GM21367 (cell line): Measurements from ENCODE around the gene ZBTB20.
A peak's percentile ranks its signal among the peaks of the same experiment; 100 is the strongest.
"Not testable (repeated sequence)": the region's sequence is repeated elsewhere in the genome, so short reads cannot be mapped to it uniquely, and the experiment has no call there.

Experiments
- ATAC-seq: cut with Tn5 transposase; IDR thresholded peaks from one replicate; pipeline ENCODE4 v1.9.1; 2021; ENCODE audit not compliant: unreplicated experiment

ZBTB20 gene

DNA sequence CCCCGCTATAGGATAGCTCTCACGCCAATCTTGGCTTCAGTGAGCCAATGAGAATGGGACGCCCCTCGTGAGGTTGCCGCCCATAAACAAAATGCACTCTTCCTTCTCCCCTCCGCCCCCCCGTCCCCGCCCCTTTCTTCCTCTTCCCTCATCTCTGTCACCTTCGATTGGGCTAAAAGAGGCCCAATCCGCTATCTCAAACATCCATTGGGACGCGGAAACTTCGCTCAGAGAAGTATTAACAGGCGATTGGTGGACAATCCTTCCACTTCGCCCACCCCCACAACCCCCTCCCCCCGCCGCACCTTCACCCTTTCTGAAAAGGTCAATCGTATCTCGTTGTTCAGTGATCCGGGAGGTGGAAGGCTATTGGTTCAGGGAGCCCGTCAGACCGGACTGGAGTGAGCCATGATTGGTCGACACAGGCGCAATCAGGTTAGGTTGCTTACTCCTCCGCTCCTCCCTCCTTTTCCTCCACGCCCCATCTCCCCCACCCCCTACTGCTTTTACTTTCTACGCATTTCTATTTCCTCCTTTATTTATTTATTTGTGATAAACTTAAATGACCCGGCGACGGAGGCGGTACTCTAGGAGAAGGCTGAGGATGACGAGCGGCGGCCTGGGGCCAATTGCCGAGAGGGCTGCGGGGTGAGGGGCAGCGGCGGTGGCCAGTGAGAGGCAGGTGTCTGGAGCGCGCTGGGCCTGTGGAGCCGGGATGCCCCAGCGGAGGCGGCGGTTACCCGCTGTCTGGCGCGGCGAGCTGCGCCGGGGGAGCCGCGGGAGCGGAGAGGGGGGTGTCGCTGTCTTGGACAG lies 447 bp upstream of the ZBTB20 start:
- peak; percentile 77 for ATAC-seq

- ATAC-seq = no peak
Measured at GRCh38 chr3:115146032-115146417, 1.1 kb downstream of the ZBTB20 start.

DNA sequence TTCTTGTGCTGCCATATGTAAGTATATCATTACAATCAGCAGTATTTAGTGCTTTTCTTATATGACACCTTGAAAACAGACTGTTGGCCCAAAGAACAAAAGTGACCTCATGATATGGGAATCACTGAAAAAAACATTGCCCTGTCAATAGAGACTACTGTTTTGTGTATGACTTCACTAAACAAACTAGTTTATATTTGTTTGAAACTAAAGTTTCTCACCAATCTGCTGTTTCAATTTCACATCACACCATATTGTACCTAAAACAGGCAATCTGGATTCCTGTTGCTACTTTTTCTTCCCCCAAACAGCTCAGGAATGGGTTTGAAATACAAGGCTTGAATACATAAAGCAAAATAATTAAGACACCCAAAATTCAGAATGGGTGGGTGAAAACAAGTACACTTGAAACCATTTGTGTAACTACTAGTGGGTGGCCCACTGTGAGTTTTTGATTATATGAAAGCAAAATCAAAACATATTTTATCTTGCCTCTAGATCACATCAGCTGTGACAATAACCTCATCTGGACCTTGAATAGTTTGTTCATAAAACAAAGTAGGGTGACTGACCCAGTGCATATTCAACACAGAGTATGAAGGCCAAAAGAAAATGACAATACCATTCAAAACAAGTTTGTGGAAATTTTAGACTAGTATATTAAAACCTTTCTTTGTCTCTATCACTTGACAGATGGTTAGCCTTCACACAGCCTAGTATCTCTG lies 5.9 kb downstream of the ZBTB20 start:
- ATAC-seq = peak; percentile 66

GRCh38 chr3:115139072-115139471 lies 8.0 kb downstream of the ZBTB20 start:
- no peak for ATAC-seq

GRCh38 chr3:115134648-115135347 lies 12.3 kb downstream of the ZBTB20 start:
- no peak for ATAC-seq

DNA sequence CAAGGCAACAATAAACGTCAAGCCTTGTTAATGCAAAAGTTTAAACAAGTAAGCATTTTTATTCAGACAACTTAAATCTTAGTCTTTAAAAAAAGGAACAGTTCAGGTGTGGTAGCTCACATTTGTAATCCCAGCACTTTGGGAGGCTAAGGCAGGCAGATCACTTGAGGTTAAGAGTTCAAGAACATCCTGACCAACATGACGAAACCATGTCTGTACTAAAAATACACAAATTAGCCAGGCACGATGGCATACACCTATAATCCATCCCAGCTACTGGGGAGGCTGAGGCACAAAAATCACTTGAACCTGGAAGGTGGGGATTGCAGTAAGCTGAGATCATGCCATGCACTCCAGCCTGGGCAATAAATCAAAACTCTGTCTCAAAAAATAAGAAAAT lies 19.9 kb downstream of the ZBTB20 start:
- no peak for ATAC-seq

DNA sequence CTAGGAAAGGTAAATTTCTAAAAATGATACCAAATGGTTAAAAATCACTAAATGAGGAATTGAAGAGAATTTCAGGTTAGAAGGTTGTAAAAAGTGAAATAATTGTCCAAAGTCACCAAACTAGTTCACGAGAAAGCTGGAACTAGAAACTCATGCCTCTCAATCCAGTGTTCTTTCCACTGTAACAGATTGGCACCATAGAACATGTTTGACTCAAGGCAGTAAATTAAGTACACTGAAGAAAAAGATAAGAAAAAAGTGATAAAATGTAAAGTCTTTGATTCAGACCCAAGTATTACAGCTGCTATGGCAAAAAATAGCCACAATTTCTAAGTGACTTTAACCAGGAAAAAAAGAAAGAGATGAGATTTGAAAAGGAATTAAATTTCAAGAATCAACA lies 26.5 kb downstream of the ZBTB20 start:
- ATAC-seq = no peak

DNA sequence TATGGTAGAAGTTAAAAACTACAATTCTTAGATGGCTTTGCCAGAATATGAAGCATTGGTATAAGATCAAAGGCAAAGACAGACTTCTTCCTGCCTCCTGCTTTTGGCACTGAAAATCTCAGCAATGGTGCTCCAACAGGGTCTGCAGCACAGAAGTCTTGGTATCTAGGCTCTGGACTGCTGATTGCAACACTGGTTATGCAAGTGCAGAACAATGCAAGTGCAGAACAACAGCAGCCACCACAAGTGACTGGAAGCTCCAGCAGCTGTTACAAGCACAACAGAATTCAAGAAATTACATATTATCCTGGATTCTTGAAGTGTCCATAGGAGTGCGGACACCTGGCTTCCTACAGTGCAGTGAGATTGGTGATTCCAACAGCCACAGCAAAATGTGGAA lies 33.7 kb downstream of the ZBTB20 start:
- ATAC-seq = no peak

DNA sequence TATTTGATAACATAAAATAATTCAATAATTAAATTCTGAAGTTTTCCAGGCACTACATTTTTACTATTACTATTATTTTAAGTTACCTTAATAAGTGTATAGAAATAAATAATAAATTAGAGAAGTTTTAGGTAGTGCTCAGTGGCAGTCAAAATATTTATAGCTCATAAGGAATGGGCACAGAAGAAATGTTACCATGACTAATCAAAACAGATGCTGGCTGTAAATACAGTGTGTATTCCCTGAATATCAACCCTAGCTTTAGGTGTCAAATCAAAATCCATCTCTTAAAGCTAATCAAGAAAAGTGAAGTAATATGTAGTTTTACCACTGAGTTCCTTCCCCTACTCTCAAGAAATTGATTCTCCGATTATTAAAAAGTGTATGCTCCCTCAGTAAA lies 35.5 kb downstream of the ZBTB20 start:
- no peak for ATAC-seq

- no peak for ATAC-seq
Measured at GRCh38 chr3:115110830-115111229, 36.3 kb downstream of the ZBTB20 start.

DNA sequence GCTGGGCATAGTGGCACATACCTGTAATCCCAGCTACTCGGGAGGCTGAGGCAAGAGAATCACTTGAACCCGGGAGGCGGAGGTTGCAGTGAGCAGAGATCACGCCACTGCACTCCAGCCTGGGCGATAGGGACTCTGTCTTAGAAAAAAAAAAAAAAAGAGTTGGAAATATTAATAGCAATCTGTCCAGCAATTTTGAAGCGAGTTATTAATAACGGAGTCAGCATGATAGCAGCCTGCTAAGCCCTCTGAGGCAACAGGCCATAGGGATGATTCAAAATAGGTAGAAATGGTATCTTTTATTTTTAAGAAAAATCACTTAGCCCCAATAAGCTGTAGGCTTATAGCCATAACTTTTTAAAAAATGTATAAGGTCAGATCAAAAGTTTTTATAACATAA lies 37.0 kb downstream of the ZBTB20 start:
- ATAC-seq = not testable (repeated sequence)

GRCh38 chr3:115108614-115109013 lies 38.5 kb downstream of the ZBTB20 start:
- no peak for ATAC-seq

DNA sequence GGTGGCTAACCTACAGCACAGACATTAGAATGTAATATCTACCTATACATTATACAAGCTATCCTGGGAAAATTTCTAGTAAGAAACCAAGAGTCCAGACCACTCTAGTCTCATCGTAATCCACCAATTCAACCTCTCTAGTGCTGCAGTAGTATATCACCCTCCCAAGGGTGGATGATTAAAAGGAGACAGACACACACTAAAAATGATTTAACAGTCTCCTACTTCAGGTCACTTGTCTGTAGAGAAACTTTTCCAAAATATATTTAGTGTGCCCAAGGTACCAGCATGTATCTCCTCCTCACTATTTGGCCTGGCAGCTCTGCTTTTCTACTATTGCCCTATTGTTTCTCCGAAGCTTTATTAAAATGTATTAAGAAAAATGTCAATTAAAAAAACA lies 45.0 kb downstream of the ZBTB20 start:
- ATAC-seq = no peak

- no peak for ATAC-seq
Measured at GRCh38 chr3:115100806-115101205, 46.3 kb downstream of the ZBTB20 start.

GRCh38 chr3:115099986-115100571 lies 47.0 kb downstream of the ZBTB20 start:
- peak; percentile 74 for ATAC-seq

DNA sequence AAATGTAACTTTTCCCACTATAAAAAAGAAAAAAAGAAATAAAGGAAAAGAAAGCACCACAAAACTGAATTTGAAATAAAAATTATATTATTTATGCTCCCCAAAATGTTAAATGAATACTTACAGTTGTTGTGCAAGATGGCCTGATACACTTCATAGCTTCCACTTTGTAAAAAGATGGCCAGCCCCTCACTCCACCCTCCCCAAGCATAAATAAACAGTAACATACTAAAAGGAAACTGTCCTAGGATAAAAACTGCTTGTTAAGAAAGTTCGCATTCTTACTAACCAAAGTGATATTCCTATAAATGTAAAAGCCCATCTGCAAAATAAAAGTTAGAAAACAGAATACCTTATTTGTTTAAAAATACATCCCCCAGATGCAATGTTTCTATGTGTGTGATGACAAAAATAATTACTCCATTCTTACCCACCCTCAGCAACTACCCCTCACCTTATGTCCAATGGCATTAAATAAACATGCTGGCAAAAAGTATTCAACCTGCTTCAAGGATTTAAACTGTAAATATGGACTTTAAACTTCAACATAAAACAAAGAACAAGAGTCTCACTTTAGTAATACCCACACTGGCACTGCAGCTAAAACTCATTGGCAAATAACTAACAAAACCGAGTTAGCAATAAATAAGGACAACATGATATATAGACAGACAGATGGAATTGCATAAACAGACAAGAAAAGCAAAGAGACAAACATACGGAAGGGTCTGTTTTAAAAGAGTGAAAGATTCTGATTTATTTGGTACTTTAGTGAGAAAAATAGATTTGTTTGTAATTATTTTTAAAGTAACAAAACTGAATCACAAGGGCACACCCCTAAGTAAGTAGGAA lies 47.7 kb downstream of the ZBTB20 start:
- no peak for ATAC-seq

GRCh38 chr3:115098354-115099073 lies 48.6 kb downstream of the ZBTB20 start:
- ATAC-seq = no peak

GRCh38 chr3:115095236-115095635 lies 51.9 kb downstream of the ZBTB20 start:
- ATAC-seq = no peak

DNA sequence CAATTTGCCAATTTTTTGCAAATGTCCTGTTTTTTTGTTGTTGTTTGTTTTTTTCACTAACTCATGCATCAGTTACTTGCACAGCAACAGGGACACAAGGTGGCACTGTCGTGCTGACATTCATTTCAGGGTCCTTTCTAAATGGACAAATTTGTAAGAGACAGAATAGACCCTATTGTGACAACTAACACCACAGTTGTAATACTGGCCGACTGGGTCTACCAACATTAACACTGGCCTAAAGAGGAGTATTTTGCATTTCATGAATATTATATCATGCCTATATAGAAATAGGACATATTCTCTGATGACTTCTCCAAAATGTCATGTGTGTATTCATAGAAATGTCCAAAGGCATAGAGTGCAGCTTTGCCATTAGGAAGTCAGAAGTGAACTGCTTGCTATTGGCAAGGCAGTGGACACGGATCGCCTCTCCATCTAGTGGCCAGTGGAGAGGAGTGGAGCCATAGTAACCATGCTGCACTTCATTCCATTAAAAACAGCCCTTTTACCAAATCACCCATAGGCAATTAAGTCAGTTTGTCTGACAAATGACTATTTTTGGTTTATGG lies 54.8 kb downstream of the ZBTB20 start:
- peak; percentile 77 for ATAC-seq

GRCh38 chr3:115090712-115091111 lies 56.4 kb downstream of the ZBTB20 start:
- ATAC-seq = no peak
